Stimulated activated naive CD8-positive, alpha-beta T cell treated with anti-CD3 and anti-CD28 coated beads, Interleukin-15, Interleukin-2, amounts not matched to agents 100 U/mL and 50 U/mL, for 24 hours (primary cell): Measurements from ENCODE around the gene SREBF1.

ENCODE experiments used
- ATAC-seq: fragments of 150-1000 bp; cut with Tn5 transposase; one replicate; pipeline ENCODE4 v1.10.0; 2021
- DNase-seq: peaks from one replicate; pipeline ENCODE4 v3.0.0; 2021

SREBF1 gene

DNA sequence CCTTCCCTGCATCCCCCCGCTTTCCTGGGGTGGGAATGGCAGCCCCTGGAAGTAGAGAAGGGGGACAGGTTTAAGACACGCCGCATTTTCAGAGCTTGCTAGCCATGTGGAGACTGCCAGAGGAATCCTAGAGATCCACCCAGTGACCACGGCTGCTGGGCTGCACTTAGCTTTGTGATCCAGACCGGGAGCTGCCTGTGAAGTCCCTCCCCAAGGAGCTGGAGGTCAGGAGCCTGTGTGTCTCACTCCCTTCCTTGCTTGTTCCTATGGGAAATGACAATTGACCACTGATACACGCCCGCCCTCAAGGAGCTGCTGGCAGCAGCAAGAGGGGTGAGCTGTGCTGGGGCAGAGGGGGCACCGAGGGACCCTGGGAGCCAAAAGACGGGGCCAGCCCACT is 73.7 kb downstream of the SREBF1 start:
- DNase-seq (no peak), ATAC-seq (no peak)

DNA sequence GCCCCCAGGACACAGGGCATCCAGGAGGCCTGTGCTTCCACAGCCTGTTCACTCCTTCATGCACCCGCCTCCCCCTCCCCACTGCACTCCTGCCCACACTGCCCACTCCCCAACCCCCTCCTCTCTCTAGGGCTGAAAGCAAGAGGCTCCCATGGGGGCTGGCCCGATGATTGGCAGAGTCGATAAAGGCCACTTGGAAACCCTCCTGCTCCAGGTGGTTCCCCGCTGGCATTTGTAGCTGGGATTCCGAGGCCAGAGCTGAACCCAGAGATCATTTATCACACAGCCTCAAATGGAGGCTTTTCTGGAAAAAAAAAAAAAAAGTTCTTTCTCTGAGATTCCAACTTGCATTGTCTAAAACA is 74.1 kb downstream of the SREBF1 start:
- ATAC-seq (no peak), DNase-seq (no peak)
